ENCODE results near the gene KIF1B. TPM values are rescaled to one million over a fixed set of nuclear protein-coding genes. Genes with fewer than 3 reads are reported as not detected.
"Not testable (repeated sequence)": the region's sequence is repeated elsewhere in the genome, so short reads cannot be mapped to it uniquely, and the experiment has no call there.

Gene KIF1B
- polyA plus RNA-seq, 3 donors from 2014 or later, result 1.2 to 2.4 (median 1.8) TPM

- H3K4me1 Mint-ChIP-seq; H3K27me3 Mint-ChIP-seq (ENCODE audit: low read depth in 3 of 3); H3K27ac Mint-ChIP-seq; DNase-seq; H3K9me3 Mint-ChIP-seq; H3K4me3 Mint-ChIP-seq: not testable (repeated sequence)
- peaks cover 9 to 20% (median 18%) of the 10 kb centered on the region in 3 donors for H3K36me3 Mint-ChIP-seq
Measured at GRCh38 chr1:10259547-10259946, 49.2 kb downstream of the KIF1B start.

GRCh38 chr1:10263450-10264082 lies 53.2 kb downstream of the KIF1B start:
- Mint-ChIP-seq H3K27me3 (ENCODE audit: low read depth in 3 of 3) (no peaks in the 10 kb centered on the region), H3K9me3 (no peaks in the 10 kb centered on the region), H3K36me3 (peaks cover 9 to 25% (median 21%) of the 10 kb centered on the region in 3 donors), H3K4me3 (no peak overlapping the region), H3K4me1 (no peaks in the 10 kb centered on the region), H3K27ac (peak overlapping the region in 1 of 6 donors; percentile 27)
- DNase-seq, result no peak

- Mint-ChIP-seq H3K9me3 (no peaks in the 10 kb centered on the region), H3K4me3 (no peak overlapping the region), H3K4me1 (no peaks in the 10 kb centered on the region), H3K27me3 (ENCODE audit: low read depth in 3 of 3) (no peaks in the 10 kb centered on the region), H3K27ac (no peak overlapping the region), H3K36me3 (peaks cover 12 to 24% (median 21%) of the 10 kb centered on the region in 3 donors)
- DNase-seq, result no peak
Measured at GRCh38 chr1:10265027-10265426, 54.7 kb downstream of the KIF1B start.

- Mint-ChIP-seq H3K36me3 (peaks cover 12 to 24% (median 21%) of the 10 kb centered on the region in 3 donors), H3K27ac (no peak overlapping the region)
- DNase-seq, result no peak
Measured at GRCh38 chr1:10265900-10266299, 55.5 kb downstream of the KIF1B start.

GRCh38 chr1:10267319-10267718 lies 56.9 kb downstream of the KIF1B start:
- Mint-ChIP-seq H3K27ac (no peak overlapping the region), H3K27me3 (ENCODE audit: low read depth in 3 of 3) (no peaks in the 10 kb centered on the region), H3K9me3 (no peaks in the 10 kb centered on the region), H3K36me3 (peaks cover 12 to 29% (median 24%) of the 10 kb centered on the region in 3 donors), H3K4me1 (no peaks in the 10 kb centered on the region), H3K4me3 (no peak overlapping the region)
- no peak for DNase-seq

More at GRCh38 chr1:10265900-10266299, 55.5 kb downstream of the KIF1B start:
- H3K9me3 Mint-ChIP-seq, result no peaks in the 10 kb centered on the region
- H3K4me1 Mint-ChIP-seq, result no peaks in the 10 kb centered on the region
- no peaks in the 10 kb centered on the region for H3K27me3 Mint-ChIP-seq (ENCODE audit: low read depth in 3 of 3)
- H3K4me3 Mint-ChIP-seq, result no peak overlapping the region

- Mint-ChIP-seq H3K4me3 (no peak overlapping the region), H3K36me3 (peaks cover 12 to 23% (median 18%) of the 10 kb centered on the region in 3 donors), H3K4me1 (no peaks in the 10 kb centered on the region), H3K27me3 (ENCODE audit: low read depth in 3 of 3) (no peaks in the 10 kb centered on the region), H3K9me3 (no peaks in the 10 kb centered on the region), H3K27ac (no peak overlapping the region)
- no peak for DNase-seq
Measured at GRCh38 chr1:10267921-10268320, 57.6 kb downstream of the KIF1B start.

- Mint-ChIP-seq H3K9me3 (no peaks in the 10 kb centered on the region), H3K4me1 (no peaks in the 10 kb centered on the region), H3K36me3 (peaks cover 3 to 19% (median 9%) of the 10 kb centered on the region in 3 donors), H3K4me3 (no peak overlapping the region), H3K27me3 (ENCODE audit: low read depth in 3 of 3) (no peaks in the 10 kb centered on the region), H3K27ac (no peak overlapping the region)
- DNase-seq, result no peak
Measured at GRCh38 chr1:10271090-10271489, 60.7 kb downstream of the KIF1B start.

- Mint-ChIP-seq H3K27ac (no peak overlapping the region), H3K9me3 (no peaks in the 10 kb centered on the region)
Measured at GRCh38 chr1:10271869-10272268, 61.5 kb downstream of the KIF1B start.

GRCh38 chr1:10272274-10272673 lies 61.9 kb downstream of the KIF1B start:
- no peak for DNase-seq
- H3K36me3 Mint-ChIP-seq, result peaks cover 3 to 23% (median 9%) of the 10 kb centered on the region in 3 donors
- no peak overlapping the region for H3K27ac Mint-ChIP-seq
- no peaks in the 10 kb centered on the region for H3K4me1 Mint-ChIP-seq
- no peaks in the 10 kb centered on the region for H3K27me3 Mint-ChIP-seq (ENCODE audit: low read depth in 3 of 3)
- H3K4me3 Mint-ChIP-seq, result no peak overlapping the region
- no peaks in the 10 kb centered on the region for H3K9me3 Mint-ChIP-seq

More at GRCh38 chr1:10271869-10272268, 61.5 kb downstream of the KIF1B start:
- Mint-ChIP-seq H3K4me3 (no peak overlapping the region), H3K4me1 (no peaks in the 10 kb centered on the region), H3K27me3 (ENCODE audit: low read depth in 3 of 3) (no peaks in the 10 kb centered on the region), H3K36me3 (peaks cover 3 to 23% (median 9%) of the 10 kb centered on the region in 3 donors)
- DNase-seq, result no peak

- H3K27me3 Mint-ChIP-seq (ENCODE audit: low read depth in 3 of 3), result peaks cover 0 to 2% (median 0%) of the 10 kb centered on the region in 3 donors
- no peaks in the 10 kb centered on the region for H3K9me3 Mint-ChIP-seq
- no peaks in the 10 kb centered on the region for H3K4me1 Mint-ChIP-seq
- no peak overlapping the region for H3K4me3 Mint-ChIP-seq
- DNase-seq, result no peak
- peaks cover 12 to 26% (median 12%) of the 10 kb centered on the region in 3 donors for H3K36me3 Mint-ChIP-seq
- H3K27ac Mint-ChIP-seq, result no peak overlapping the region
Measured at GRCh38 chr1:10278880-10279279, 68.5 kb downstream of the KIF1B start.

GRCh38 chr1:10280439-10281350 lies 70.3 kb downstream of the KIF1B start:
- Mint-ChIP-seq H3K27ac (no peak overlapping the region), H3K9me3 (no peaks in the 10 kb centered on the region), H3K4me1 (no peaks in the 10 kb centered on the region), H3K36me3 (peaks cover 12 to 26% (median 16%) of the 10 kb centered on the region in 3 donors), H3K4me3 (no peak overlapping the region), H3K27me3 (ENCODE audit: low read depth in 3 of 3) (peaks cover 0 to 2% (median 0%) of the 10 kb centered on the region in 3 donors)
- DNase-seq, result no peak

- H3K27me3 Mint-ChIP-seq (ENCODE audit: low read depth in 3 of 3), result peaks cover 0 to 2% (median 0%) of the 10 kb centered on the region in 3 donors
- no peaks in the 10 kb centered on the region for H3K4me1 Mint-ChIP-seq
- no peak for DNase-seq
- H3K36me3 Mint-ChIP-seq, result peaks cover 11 to 18% (median 12%) of the 10 kb centered on the region in 3 donors
- H3K27ac Mint-ChIP-seq, result peak overlapping the region in 1 of 6 donors; percentile 24
- no peak overlapping the region for H3K4me3 Mint-ChIP-seq
- H3K9me3 Mint-ChIP-seq, result no peaks in the 10 kb centered on the region
Measured at GRCh38 chr1:10283318-10283984, 73.1 kb downstream of the KIF1B start.

GRCh38 chr1:10286244-10286643 lies 75.9 kb downstream of the KIF1B start:
- DNase-seq, result no peak
- Mint-ChIP-seq H3K4me3 (no peak overlapping the region), H3K36me3 (peaks cover 8 to 10% (median 9%) of the 10 kb centered on the region in 3 donors), H3K4me1 (no peaks in the 10 kb centered on the region), H3K27ac (no peak overlapping the region), H3K9me3 (no peaks in the 10 kb centered on the region), H3K27me3 (ENCODE audit: low read depth in 3 of 3) (peaks cover 0 to 2% (median 0%) of the 10 kb centered on the region in 3 donors)

All from immature natural killer cell (primary cell).